Fibroblast of lung (primary cell): ENCODE measurements around the gene CDH7. TPM values are rescaled to one million over a fixed set of nuclear protein-coding genes. Genes with fewer than 3 reads are reported as not detected.

ENCODE experiments used
- DNase-seq, 2 donors: peaks; one replicate each; pipeline versions ENCODE4 v3.0.0 to v3.0.0-alpha.2; 2010; ENCODE audit warnings: low read depth in 2 of 2
- H2AFZ ChIP-seq: 2 replicates; pipeline ENCODE4 v1.5.1; 2012; ENCODE audit warnings: low read length, control low read depth, inconsistent platforms
- H3K27ac ChIP-seq: 2 replicates; pipeline ENCODE4 v1.5.1; 2011; ENCODE audit warnings: low read length, control low read depth; ENCODE audit not compliant: insufficient read depth
- H3K27me3 ChIP-seq: 2 replicates; pipeline ENCODE4 v1.5.1; 2011; ENCODE audit warnings: mild to moderate bottlenecking, low read length; ENCODE audit not compliant: control insufficient read depth, insufficient read depth
- H3K36me3 ChIP-seq: 2 replicates; pipeline ENCODE4 v1.5.1; 2011; ENCODE audit warnings: low read length; ENCODE audit not compliant: control insufficient read depth, insufficient read depth
- H3K4me1 ChIP-seq: 2 replicates; pipeline ENCODE4 v1.5.1; 2011; ENCODE audit warnings: low read length; ENCODE audit not compliant: control insufficient read depth, insufficient read depth; ENCODE audit errors: extremely low read depth
- H3K4me2 ChIP-seq: 2 replicates; pipeline ENCODE4 v1.5.1; 2011; ENCODE audit warnings: low read length, control low read depth; ENCODE audit not compliant: insufficient read depth; ENCODE audit errors: extremely low read depth
- H3K4me3 ChIP-seq, 4 experiments: fragments of 200-600 bp in 1 of 4; sonication (generic) in 1 of 4; replicated peaks in 1 of 4; 2 replicates each; pipeline ENCODE4 v1.5.1; 2011 to 2016; ENCODE audit warnings: low read length in 4 of 4, low read depth in 3 of 4, mild to moderate bottlenecking in 3 of 4, control low read depth in 2 of 4, inconsistent platforms in 1 of 4, mixed read lengths in 1 of 4; ENCODE audit not compliant: insufficient read depth in 1 of 4; ENCODE audit errors: control extremely low read depth in 1 of 4
- H3K79me2 ChIP-seq: 2 replicates; pipeline ENCODE4 v1.5.1; 2012; ENCODE audit warnings: mild to moderate bottlenecking, low read length, inconsistent platforms; ENCODE audit not compliant: control insufficient read depth, insufficient read depth
- H3K9ac ChIP-seq: 2 replicates; pipeline ENCODE4 v1.5.1; 2011; ENCODE audit warnings: mild to moderate bottlenecking, low read length, control low read depth; ENCODE audit not compliant: insufficient read depth
- H3K9me3 ChIP-seq: 2 replicates; pipeline ENCODE4 v1.5.1; 2012; ENCODE audit warnings: low read depth, low read length; ENCODE audit not compliant: control insufficient read depth, insufficient read depth
- H4K20me1 ChIP-seq: 2 replicates; pipeline ENCODE4 v1.5.1; 2011; ENCODE audit warnings: low read length; ENCODE audit not compliant: control insufficient read depth, insufficient read depth; ENCODE audit errors: extremely low read depth
- EZH2 ChIP-seq: IDR thresholded peaks from 2 replicates; pipeline ENCODE4 v1.5.1; 2012; ENCODE audit warnings: low read length, control low read depth, mild to moderate bottlenecking; ENCODE audit errors: missing control alignments
- polyA plus RNA-seq, 2 donors: library from polyadenylated mRNA; depleted of rRNA in 1 of 2; stranded (reverse) in 1 of 2; unstranded in 1 of 2; fragments of >200 nt; gene quantifications; 2 replicates each; pipeline ENCODE4 v1.2.1, GENCODE V29; 2011 to 2012; ENCODE audit warnings: missing spikeins in 1 of 2
- total RNA-seq: library from RNA; depleted of rRNA; stranded (reverse); fragments of >200 nt; gene quantifications from 2 replicates; pipeline ENCODE4 v1.2.1, GENCODE V29; 2014
- TF ChIP-seq, protein P1 (sequence below), 2 donors: IDR thresholded peaks in 1 of 2; conservative IDR thresholded peaks in 1 of 2; 1 replicate in 1 of 2; 2 replicates in 1 of 2; pipeline ENCODE4 v1.5.1; 2011 to 2012; ENCODE audit warnings: low read length in 2 of 2, control low read depth in 1 of 2, inconsistent platforms in 1 of 2, low read depth in 1 of 2, mild to moderate bottlenecking in 1 of 2

Gene CDH7
- total and polyA plus RNA-seq, 2 donors (not counting 1 experiment from before 2014, with no cell fraction given) = not detected

DNA sequence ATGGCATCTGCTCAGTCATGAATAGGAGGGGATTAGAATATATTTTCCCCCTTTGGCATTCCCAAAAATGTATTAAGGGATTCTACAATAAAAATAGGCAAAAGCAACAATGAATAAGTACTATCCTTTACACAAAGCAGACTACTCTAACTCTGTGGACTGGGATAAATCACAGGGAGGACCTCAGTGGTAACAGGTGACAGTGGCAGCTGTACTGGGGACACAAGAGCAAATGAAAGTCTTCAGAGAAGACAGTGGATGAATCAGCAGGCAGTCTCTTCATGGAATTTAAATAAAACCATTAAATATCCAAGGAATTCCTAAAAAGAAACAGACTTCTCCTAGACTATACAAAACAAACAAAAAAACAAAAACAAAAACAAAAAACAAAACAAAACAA, 4.8 kb downstream of the CDH7 start:
- Histone ChIP-seq H4K20me1 (no peaks in the 10 kb centered on the region), H3K9me3 (no peaks in the 10 kb centered on the region), H3K27ac (no peak overlapping the region), H3K4me3 (no peak overlapping the region), H3K4me1 (no peaks in the 10 kb centered on the region), H3K4me2 (no peak overlapping the region), H3K27me3 (no peaks in the 10 kb centered on the region), H3K79me2 (no peaks in the 10 kb centered on the region), H3K9ac (no peak overlapping the region), H2AFZ (no peak overlapping the region), H3K36me3 (no peaks in the 10 kb centered on the region)
- TF ChIP-seq EZH2 = no peak
- TF ChIP-seq, protein P1, sequence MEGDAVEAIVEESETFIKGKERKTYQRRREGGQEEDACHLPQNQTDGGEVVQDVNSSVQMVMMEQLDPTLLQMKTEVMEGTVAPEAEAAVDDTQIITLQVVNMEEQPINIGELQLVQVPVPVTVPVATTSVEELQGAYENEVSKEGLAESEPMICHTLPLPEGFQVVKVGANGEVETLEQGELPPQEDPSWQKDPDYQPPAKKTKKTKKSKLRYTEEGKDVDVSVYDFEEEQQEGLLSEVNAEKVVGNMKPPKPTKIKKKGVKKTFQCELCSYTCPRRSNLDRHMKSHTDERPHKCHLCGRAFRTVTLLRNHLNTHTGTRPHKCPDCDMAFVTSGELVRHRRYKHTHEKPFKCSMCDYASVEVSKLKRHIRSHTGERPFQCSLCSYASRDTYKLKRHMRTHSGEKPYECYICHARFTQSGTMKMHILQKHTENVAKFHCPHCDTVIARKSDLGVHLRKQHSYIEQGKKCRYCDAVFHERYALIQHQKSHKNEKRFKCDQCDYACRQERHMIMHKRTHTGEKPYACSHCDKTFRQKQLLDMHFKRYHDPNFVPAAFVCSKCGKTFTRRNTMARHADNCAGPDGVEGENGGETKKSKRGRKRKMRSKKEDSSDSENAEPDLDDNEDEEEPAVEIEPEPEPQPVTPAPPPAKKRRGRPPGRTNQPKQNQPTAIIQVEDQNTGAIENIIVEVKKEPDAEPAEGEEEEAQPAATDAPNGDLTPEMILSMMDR (conservative IDR thresholded peaks at IDR 0.05 in 1 of 2, IDR thresholded peaks at IDR 0.05 in 1 of 2; ENCODE audit: low read depth in 1 of 2, low read length in 2 of 2) = no peak
- no peak for DNase-seq

DNA sequence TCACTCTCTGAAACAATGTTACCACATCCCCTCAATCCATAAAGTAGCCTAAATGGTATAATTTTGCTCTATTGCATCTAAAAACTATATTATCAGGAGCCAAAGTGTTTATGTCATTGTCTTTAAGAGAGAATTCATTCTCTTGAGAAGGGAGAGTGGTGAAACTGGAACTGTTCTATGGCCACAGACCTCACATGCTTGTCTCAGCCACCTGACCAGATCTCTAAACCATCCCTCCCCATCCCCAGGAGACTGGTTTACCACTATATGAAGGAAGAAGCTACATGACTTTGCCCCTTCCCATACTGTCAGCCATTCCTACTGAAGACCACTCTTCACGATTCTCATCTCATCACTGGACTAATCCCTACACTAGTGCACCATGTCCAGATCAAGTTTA, 9.6 kb downstream of the CDH7 start:
- DNase-seq = no peak
- no peak overlapping the region for H3K4me3 ChIP-seq
- no peaks in the 10 kb centered on the region for H3K79me2 ChIP-seq
- H3K4me2 ChIP-seq = no peak overlapping the region
- no peaks in the 10 kb centered on the region for H3K36me3 ChIP-seq
- H3K27ac ChIP-seq = no peak overlapping the region
- H2AFZ ChIP-seq = no peak overlapping the region
- TF ChIP-seq, protein P1 (conservative IDR thresholded peaks at IDR 0.05 in 1 of 2, IDR thresholded peaks at IDR 0.05 in 1 of 2; ENCODE audit: low read depth in 1 of 2, low read length in 2 of 2) = no peak
- TF ChIP-seq EZH2 = no peak
- H3K4me1 ChIP-seq = no peaks in the 10 kb centered on the region
- no peak overlapping the region for H3K9ac ChIP-seq
- no peaks in the 10 kb centered on the region for H3K9me3 ChIP-seq
- no peaks in the 10 kb centered on the region for H3K27me3 ChIP-seq
- H4K20me1 ChIP-seq = no peaks in the 10 kb centered on the region

DNA sequence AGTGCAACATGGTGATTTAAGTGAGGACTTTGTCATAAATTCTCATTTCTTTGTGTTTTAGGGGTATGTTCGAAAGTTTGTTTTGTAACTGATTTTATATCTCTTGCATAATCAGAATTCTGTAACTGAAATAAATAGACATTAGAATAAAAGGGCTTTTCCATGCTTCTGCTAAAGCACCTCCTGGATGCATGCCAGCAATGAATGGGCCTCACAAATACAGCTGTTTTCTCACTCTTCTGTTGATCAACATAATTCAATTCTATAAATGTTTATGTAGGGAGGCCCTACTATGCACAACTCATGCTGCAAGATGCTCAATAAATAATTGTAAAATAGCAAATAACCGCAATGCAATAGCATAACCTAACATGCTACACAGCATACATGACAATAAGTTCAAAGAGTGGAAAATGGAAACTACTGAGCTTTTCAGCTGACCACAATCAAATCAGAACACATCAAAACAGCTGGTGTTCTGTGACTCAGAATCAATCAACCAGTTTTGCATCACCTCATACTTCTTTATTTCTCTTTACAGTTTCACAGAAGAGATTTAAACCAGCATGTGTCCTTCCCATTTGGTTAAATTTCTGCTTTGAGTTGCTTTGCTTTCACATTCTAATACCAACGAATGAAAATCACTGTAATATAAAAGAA, 11.0 kb downstream of the CDH7 start:
- Histone ChIP-seq H3K27ac (no peak overlapping the region), H2AFZ (no peak overlapping the region), H3K36me3 (no peaks in the 10 kb centered on the region), H3K9me3 (no peaks in the 10 kb centered on the region), H3K4me2 (no peak overlapping the region), H4K20me1 (no peaks in the 10 kb centered on the region), H3K79me2 (no peaks in the 10 kb centered on the region), H3K9ac (no peak overlapping the region), H3K4me3 (no peak overlapping the region), H3K27me3 (no peaks in the 10 kb centered on the region), H3K4me1 (no peaks in the 10 kb centered on the region)
- DNase-seq = no peak
- TF ChIP-seq EZH2 = no peak
- TF ChIP-seq, protein P1 (conservative IDR thresholded peaks at IDR 0.05 in 1 of 2, IDR thresholded peaks at IDR 0.05 in 1 of 2; ENCODE audit: low read depth in 1 of 2, low read length in 2 of 2) = no peak
